ENCODE results near the gene CST3.

DNA sequence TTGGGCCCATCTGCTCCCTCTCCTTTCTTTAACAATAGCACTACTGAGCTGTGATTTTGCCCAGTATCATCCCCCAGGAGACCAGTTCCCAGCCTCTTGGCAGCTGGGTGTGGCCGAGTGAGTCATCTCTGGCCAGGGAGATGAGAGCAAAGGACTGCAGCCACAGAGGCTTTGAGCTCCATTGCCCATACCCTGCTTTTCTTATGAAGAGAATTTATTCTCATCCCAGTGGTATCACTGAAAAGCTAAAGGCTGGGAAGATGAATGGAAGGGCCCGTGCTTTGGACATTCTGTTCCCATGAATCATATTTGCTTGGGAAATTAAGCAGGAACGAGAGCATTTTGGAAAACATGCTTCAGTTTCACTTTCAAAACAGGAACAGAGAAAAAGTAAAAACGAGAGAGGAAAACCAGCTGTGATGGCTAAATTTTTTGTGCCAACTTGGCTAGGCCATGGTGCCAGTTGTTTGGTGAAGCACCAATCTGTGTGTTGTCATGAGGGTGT, 14.9 kb downstream of the CST3 start:
- TF ChIP-seq, protein P1, sequence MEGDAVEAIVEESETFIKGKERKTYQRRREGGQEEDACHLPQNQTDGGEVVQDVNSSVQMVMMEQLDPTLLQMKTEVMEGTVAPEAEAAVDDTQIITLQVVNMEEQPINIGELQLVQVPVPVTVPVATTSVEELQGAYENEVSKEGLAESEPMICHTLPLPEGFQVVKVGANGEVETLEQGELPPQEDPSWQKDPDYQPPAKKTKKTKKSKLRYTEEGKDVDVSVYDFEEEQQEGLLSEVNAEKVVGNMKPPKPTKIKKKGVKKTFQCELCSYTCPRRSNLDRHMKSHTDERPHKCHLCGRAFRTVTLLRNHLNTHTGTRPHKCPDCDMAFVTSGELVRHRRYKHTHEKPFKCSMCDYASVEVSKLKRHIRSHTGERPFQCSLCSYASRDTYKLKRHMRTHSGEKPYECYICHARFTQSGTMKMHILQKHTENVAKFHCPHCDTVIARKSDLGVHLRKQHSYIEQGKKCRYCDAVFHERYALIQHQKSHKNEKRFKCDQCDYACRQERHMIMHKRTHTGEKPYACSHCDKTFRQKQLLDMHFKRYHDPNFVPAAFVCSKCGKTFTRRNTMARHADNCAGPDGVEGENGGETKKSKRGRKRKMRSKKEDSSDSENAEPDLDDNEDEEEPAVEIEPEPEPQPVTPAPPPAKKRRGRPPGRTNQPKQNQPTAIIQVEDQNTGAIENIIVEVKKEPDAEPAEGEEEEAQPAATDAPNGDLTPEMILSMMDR (IDR thresholded peaks at IDR 0.05; ENCODE audit: borderline replicate concordance, extremely low read depth, low read length, poor library complexity, severe bottlenecking): no peak
- TF ChIP-seq EZH2 (IDR thresholded peaks at IDR 0.05; ENCODE audit: borderline replicate concordance, low read depth, low read length, severe bottlenecking): no peak

Measured in DND-41 (cell line).